Activated CD4-positive, CD25-positive, alpha-beta regulatory T cell treated with anti-CD3 and anti-CD28 coated beads, Interleukin-2, amount 50 U/mL, for 16 hours (primary cell): Measurements from ENCODE around the gene USP1.

Source experiments
- DNase-seq: peaks from one replicate; pipeline ENCODE4 v3.0.0-alpha.2; 2020; ENCODE audit warnings: low read depth, low spot score

The USP1 gene

DNA sequence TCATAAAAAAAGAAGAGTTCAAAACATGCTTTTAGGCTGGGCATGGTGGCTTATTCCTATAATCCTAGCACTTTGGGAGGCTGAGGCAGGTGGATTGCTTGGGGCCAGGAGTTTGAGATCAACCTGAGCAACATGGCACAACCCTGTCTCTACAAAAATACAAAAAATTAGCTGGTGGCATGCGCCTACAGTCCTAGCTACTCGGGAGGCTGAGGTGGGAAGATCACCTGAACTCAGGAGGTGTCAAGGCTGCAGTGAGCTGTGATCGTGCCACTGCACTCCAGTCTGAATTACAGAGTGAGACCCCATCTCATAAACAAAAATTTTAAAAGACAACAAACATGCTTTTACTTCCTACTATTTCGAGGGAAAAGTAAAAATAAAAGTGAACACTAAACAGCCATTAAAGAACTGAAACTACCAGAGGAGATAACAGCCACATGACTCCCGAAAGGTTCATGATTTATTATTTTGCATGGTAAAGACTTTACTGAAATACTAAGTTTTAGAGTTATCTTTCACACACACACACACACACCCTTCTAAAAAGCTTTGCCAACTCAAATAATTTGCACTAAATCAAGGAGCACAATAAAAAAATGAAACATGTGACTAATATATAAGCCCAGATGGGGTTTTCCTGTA lies 48.1 kb downstream of the USP1 start:
- DNase-seq, result no peak

DNA sequence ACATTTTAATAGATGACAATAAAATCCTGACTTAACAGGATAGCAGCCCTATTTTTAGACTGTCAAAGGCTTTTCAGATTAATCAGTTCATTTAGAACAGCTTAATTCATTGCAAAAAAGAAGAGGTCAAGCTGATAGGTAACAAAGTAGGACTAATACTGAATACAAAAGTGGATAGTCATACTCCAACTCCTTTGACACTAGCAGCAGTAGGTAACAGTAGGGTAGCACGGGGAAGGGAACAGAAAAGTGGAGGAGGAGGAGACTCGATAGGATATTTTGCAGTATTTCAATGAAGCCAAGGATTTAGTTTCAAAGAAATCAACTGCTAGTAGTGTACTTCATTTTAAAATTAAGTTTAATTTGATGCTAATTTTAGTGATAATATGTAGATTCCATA lies 51.1 kb downstream of the USP1 start:
- DNase-seq, result no peak

DNA sequence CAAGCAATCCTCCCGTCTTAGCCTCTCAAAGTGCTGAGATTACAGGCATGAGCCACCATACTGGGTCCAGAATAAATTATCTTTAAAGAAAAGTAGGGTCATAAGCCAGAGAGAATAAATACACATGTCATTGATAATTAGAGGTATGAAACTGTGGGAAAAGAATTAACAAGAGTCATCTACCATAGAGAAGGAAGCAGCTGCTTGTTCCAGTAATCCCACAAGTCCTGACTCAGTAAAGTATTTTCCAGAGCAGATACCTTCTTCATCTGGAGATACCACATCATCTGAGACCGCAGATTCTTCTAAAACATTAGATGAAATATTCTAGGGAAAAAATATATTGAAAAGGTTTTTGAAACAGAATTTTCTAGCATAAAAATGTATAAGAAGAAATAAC lies 55.7 kb downstream of the USP1 start:
- DNase-seq, result no peak

DNA sequence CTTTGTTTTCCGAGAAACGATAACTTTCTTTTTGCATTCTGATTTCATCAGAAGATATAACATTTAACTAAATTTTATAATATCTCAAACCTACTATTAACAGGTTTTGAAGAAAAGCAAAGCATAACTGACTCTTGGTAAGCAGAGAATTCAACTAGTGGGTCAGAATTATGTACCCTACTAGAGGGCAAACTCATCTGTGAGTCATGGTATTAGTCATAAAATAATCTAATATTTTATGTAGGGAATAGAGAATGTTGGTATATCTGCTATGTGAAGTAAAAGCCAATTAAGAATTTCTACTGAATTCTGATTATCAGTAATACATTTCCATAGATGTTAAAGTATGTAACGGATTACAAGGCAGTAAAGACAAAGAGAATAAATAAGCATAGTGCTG lies 56.8 kb downstream of the USP1 start:
- no peak for DNase-seq

DNA sequence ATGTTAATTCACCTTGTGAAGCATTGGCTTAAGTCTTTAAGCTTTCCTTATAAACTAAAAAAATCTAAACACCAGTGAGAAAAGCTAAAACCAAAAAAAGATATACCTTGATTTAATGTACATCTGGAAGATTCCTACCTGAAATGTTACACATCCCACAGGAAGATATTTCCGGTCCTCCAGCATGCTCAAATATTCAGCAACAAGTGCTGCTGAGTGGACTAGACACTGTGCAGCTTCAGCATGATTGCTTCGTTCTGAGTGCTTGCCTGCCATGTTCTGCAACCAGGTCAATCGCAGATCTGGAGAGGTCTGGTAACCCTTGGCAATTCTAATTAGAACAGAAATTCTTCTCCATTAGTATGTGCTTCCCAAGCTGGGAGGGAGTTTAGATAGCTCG lies 57.3 kb downstream of the USP1 start:
- DNase-seq, result no peak

DNA sequence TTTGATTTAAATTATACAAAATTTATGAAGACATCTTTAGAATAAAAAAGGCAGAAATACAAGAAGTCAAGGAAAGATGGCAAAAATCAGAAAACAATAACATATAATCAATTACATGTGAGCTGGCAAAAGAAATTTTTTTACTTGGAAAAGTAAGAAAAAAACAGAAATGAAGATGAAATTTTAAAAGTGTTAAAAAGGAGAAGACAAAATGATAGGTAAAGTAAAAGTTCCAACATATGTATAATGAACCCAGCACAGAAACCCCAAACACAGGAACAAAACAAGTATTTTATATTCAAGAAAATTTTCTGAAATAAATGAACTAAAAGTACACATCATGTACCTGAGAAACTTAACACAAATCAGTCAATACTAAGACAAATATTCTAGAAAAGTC lies 63.4 kb downstream of the USP1 start:
- DNase-seq, result no peak
